Heart right ventricle (tissue), 16 donors: ENCODE measurements around the gene CLTB. TPM values are rescaled to one million over a fixed set of nuclear protein-coding genes. Genes with fewer than 3 reads are reported as not detected.

Experiments used
- ATAC-seq, 8 donors: fragments of 200-7000 bp; cut with Tn5 transposase; one replicate each; pipeline ENCODE4 v1.9.1; 2020; ENCODE audit warnings: mild to moderate bottlenecking in 8 of 8, moderate library complexity in 8 of 8, moderate number of reproducible peaks in 1 of 8
- DNase-seq, 2 donors: peaks; one replicate each; pipeline ENCODE4 v3.0.0-alpha.2; 2020
- H3K27ac ChIP-seq, 10 donors: fragments of 200-600 bp; sonication (generic) in 2 of 10; one replicate each; pipeline versions ENCODE4 v1.5.0 to v1.8.0; 2020 to 2022; ENCODE audit warnings: mild to moderate bottlenecking in 3 of 10
- H3K27me3 ChIP-seq, 7 donors: fragments of 200-600 bp; one replicate each; pipeline ENCODE4 v1.8.0; 2021 to 2022; ENCODE audit warnings: mild to moderate bottlenecking in 2 of 7
- H3K36me3 ChIP-seq, 9 donors: fragments of 200-600 bp; sonication (generic) in 1 of 9; one replicate each; pipeline versions ENCODE4 v1.5.0 to v1.8.0; 2020 to 2022; ENCODE audit warnings: mild to moderate bottlenecking in 2 of 9
- H3K4me1 ChIP-seq, 9 donors: fragments of 200-600 bp; sonication (generic) in 1 of 9; one replicate each; pipeline versions ENCODE4 v1.5.0 to v1.8.0; 2020 to 2022; ENCODE audit warnings: mild to moderate bottlenecking in 4 of 9
- H3K4me3 ChIP-seq, 10 donors: fragments of 200-600 bp; sonication (generic) in 2 of 10; one replicate each; pipeline versions ENCODE4 v1.5.0 to v1.8.0; 2020 to 2022; ENCODE audit warnings: mild to moderate bottlenecking in 7 of 10, moderate library complexity in 2 of 10
- H3K9me3 ChIP-seq, 11 donors: fragments of 200-600 bp in 10 of 11; sonication (generic) in 2 of 11; one replicate each; pipeline versions ENCODE4 v1.5.0 to v1.8.0; 2013 to 2022; ENCODE audit warnings: mild to moderate bottlenecking in 2 of 11, control low read depth in 1 of 11, moderate library complexity in 1 of 11
- CTCF ChIP-seq, 9 donors: fragments of 200-600 bp; sonication (generic) in 2 of 9; IDR thresholded peaks; one replicate each; pipeline versions ENCODE4 v1.5.0 to v1.8.0; 2021 to 2022; ENCODE audit warnings: antibody characterized with exemption in 9 of 9, mild to moderate bottlenecking in 5 of 9, moderate library complexity in 1 of 9
- WGBS, 2 donors: extraction: QIAGEN DNeasy Blood & Tissue Kit; methylation state at CpG; one replicate each; pipeline ENCODE4 v1.1.7; 2013; ENCODE audit warnings: inconsistent platforms in 1 of 2; 5-methylcytosine and 5-hydroxymethylcytosine counted together
- intact Hi-C, 10 donors: fragments of 100-400 bp; cut with DNase I; formaldehyde crosslinking; loops; one replicate each; pipeline versions ENCODE4 v1.11.1 to v1.14.2; 2022
- polyA plus RNA-seq, 2 donors: library from polyadenylated mRNA; stranded (reverse); fragments of 200-250 nt; gene quantifications; one replicate each; pipeline ENCODE4 v1.2.3, GENCODE V29; 2013
- total RNA-seq, 10 donors: library from RNA; stranded (reverse); fragmentation: NEBNext Ultra II Directional in 3 of 10; extraction: Animal tissue kit (Norgen Biotek cat#: 25700) in 3 of 10; gene quantifications; one replicate each; pipeline versions ENCODE4 v1.2.1 to v1.2.4, GENCODE V29; 2021 to 2023
- donor health status: Arrhythmogenic right ventricular cardiomyopathy.
- donor health status: ischemic (EF 13 %, LVEDD 7.1; RV severe dilation, severe dysfunction).
- donor health status: healthy with polysubstance abuse.
- donor health status: DM: no; HTN: yes; CAD: no.
- donor health status: DM: no; HTN: no; CAD: no.
- donor health status: ischemic (EF 25% LVEDD 6.9; RV normal size, moderate dysfunction).
- donor health status: ischemic (EF 25% LVEDD 5.7; RV mildly dilated, moderate dysfunction).
- donor health status: healthy.
- donor health status: DM: yes; HTN: yes; CAD: no.
- donor health status: Ischemic cardiomyopathy.
- donor health status: ischemic (EF 35%, LVEDD 5.7; RV mildly dilated, moderate dysfunction).
- donor health status: nonischemic (EF 11% LVEDD 7.7; RV severe dilation, severe dysfunction).
- donor health status: DM: yes; HTN: yes; CAD: no.
- donor health status: PGD.
- donor health status: ischemic (EF 29% LVEDD 5.4; RV normal size, mild dysfunction).
- donor health status: nonischemic (EF 23%, LVEDD 6.1; RV moderate dilation, normal function).

Gene CLTB
- total and polyA plus RNA-seq, 12 donors: 192 to 569 (median 229) TPM

- peaks cover 6 to 46% (median 21%) of the 10 kb centered on the region in 9 donors for H3K4me1 ChIP-seq
- H3K27me3 ChIP-seq: no peaks in the 10 kb centered on the region
- ATAC-seq (peak in 6 of 8 donors; percentile 40 to 60 (median 50)), DNase-seq (no peak)
- WGBS, 2 donors: 86 to 95% methylated on average over 13 of the region's 13 CpGs
- no peak overlapping the region for H3K4me3 ChIP-seq
- TF ChIP-seq CTCF (IDR thresholded peaks at IDR 0.05): no peak
- H3K36me3 ChIP-seq: peaks cover 0 to 58% (median 4%) of the 10 kb centered on the region in 9 donors
- intact Hi-C loops: no loop called here
- peak overlapping the region in 9 of 10 donors; percentile 11 to 78 (median 61) for H3K27ac ChIP-seq
- H3K9me3 ChIP-seq: no peaks in the 10 kb centered on the region
Measured at GRCh38 chr5:176371621-176372539, 44.5 kb downstream of the CLTB start.

GRCh38 chr5:176369934-176370711 lies 46.2 kb downstream of the CLTB start:
- DNase-seq (no peak), ATAC-seq (peak in 4 of 8 donors; percentile 21 to 60 (median 39))
- Histone ChIP-seq H3K9me3 (no peaks in the 10 kb centered on the region), H3K27ac (peak overlapping the region in 8 of 10 donors; percentile 22 to 78 (median 60)), H3K27me3 (peaks cover 0 to 14% (median 0%) of the 10 kb centered on the region in 7 donors), H3K4me3 (no peak overlapping the region), H3K36me3 (peaks cover 0 to 51% (median 4%) of the 10 kb centered on the region in 9 donors), H3K4me1 (peaks cover 6 to 54% (median 30%) of the 10 kb centered on the region in 9 donors)
- intact Hi-C loops: no loop called here
- TF ChIP-seq CTCF (IDR thresholded peaks at IDR 0.05): no peak
- WGBS, 2 donors: 69 to 74% methylated on average over 8 of the region's 8 CpGs

GRCh38 chr5:176368726-176369125 lies 47.6 kb downstream of the CLTB start:
- Histone ChIP-seq H3K4me1 (peaks cover 6 to 51% (median 31%) of the 10 kb centered on the region in 9 donors), H3K4me3 (no peak overlapping the region), H3K27ac (no peak overlapping the region), H3K27me3 (peaks cover 0 to 21% (median 0%) of the 10 kb centered on the region in 7 donors), H3K36me3 (peaks cover 0 to 51% (median 4%) of the 10 kb centered on the region in 9 donors), H3K9me3 (no peaks in the 10 kb centered on the region)
- ATAC-seq (no peak), DNase-seq (no peak)
- intact Hi-C loops: no loop called here
- TF ChIP-seq CTCF (IDR thresholded peaks at IDR 0.05): no peak
- WGBS, 2 donors: 97 to 99% methylated on average over 13 of the region's 13 CpGs

- TF ChIP-seq CTCF (IDR thresholded peaks at IDR 0.05): no peak
- WGBS, 2 donors: 41 to 47% methylated on average over 38 of the region's 38 CpGs
- intact Hi-C loops: no loop called here
- peaks cover 0 to 40% (median 0%) of the 10 kb centered on the region in 9 donors for H3K36me3 ChIP-seq
- no peak for DNase-seq
- peaks cover 0 to 21% (median 0%) of the 10 kb centered on the region in 7 donors for H3K27me3 ChIP-seq
- H3K4me3 ChIP-seq: peak overlapping the region; percentile 40 to 96 (median 82)
- no peak for ATAC-seq
- H3K9me3 ChIP-seq: no peaks in the 10 kb centered on the region
- H3K27ac ChIP-seq: peak overlapping the region; percentile 32 to 90 (median 82)
- H3K4me1 ChIP-seq: peaks cover 0 to 37% (median 22%) of the 10 kb centered on the region in 9 donors
Measured at GRCh38 chr5:176366232-176366894, 50.0 kb downstream of the CLTB start.
